Caco-2 (cell line): Measurements from ENCODE around the gene STRA8. TPM values are rescaled to one million over a fixed set of nuclear protein-coding genes. Genes with fewer than 3 reads are reported as not detected.

Experiments
- BruUV-seq: library from RNA; stranded (reverse); fragments of 400-500 nt; replicated peaks from 2 replicates; lab custom pipeline; 2021; lab: Mats Ljungman, UMichigan
- CTCF ChIA-PET: fragments of 300-600 bp; sonication (Branson Sonifier 250); formaldehyde crosslinking; loops from one replicate; lab custom pipeline; 2022; ENCODE audit warnings: antibody characterized with exemption; lab: Charles Lee
- POLR2A ChIA-PET: fragments of 300-600 bp; sonication (Branson Sonifier 250); formaldehyde crosslinking; loops from one replicate; lab custom pipeline; 2022; ENCODE audit warnings: antibody characterized with exemption; lab: Charles Lee
- DNase-seq, 2 experiments: peaks; one replicate each; pipeline versions ENCODE4 v3.0.0 to v3.0.0-alpha.2; 2020 to 2022
- H3K27me3 ChIP-seq: replicated peaks from 2 replicates; pipeline ENCODE4 v1.6.0; 2011; ENCODE audit warnings: low read length; ENCODE audit not compliant: control insufficient read depth, insufficient read depth
- H3K36me3 ChIP-seq: 2 replicates; pipeline ENCODE4 v1.5.1; 2011; ENCODE audit warnings: low read length; ENCODE audit not compliant: control insufficient read depth, insufficient read depth
- H3K4me1 ChIP-seq: fragments of 250-450 bp; sonication (Bioruptor Pico); 2 replicates; pipeline ENCODE4 v1.5.1; 2020; ENCODE audit warnings: mild to moderate bottlenecking
- H3K4me3 ChIP-seq: 2 replicates; pipeline ENCODE4 v1.5.1; 2011; ENCODE audit warnings: low read depth, mild to moderate bottlenecking, control low read depth, low read length
- H3K9me3 ChIP-seq: fragments of 250-450 bp; sonication (Bioruptor Pico); 2 replicates; pipeline ENCODE4 v1.5.1; 2020; ENCODE audit warnings: mild to moderate bottlenecking, moderate library complexity
- H3K27ac Mint-ChIP-seq: one replicate; pipeline ENCODE4 v1.8.0; 2022; ENCODE audit warnings: mixed read lengths; ENCODE audit not compliant: unreplicated experiment
- H3K27me3 Mint-ChIP-seq: one replicate; pipeline ENCODE4 v1.8.0; 2022; ENCODE audit warnings: mixed read lengths; ENCODE audit not compliant: insufficient read depth, unreplicated experiment
- H3K36me3 Mint-ChIP-seq: one replicate; pipeline ENCODE4 v1.8.0; 2022; ENCODE audit warnings: mild to moderate bottlenecking, mixed read lengths; ENCODE audit not compliant: insufficient read depth, unreplicated experiment
- H3K4me1 Mint-ChIP-seq: one replicate; pipeline ENCODE4 v1.8.0; 2022; ENCODE audit warnings: low read depth, mixed read lengths; ENCODE audit not compliant: unreplicated experiment
- H3K4me3 Mint-ChIP-seq: one replicate; pipeline ENCODE4 v1.8.0; 2022; ENCODE audit warnings: mild to moderate bottlenecking, moderate library complexity, mixed read lengths; ENCODE audit not compliant: unreplicated experiment
- H3K9me3 Mint-ChIP-seq: one replicate; pipeline ENCODE4 v1.8.0; 2022; ENCODE audit warnings: mixed read lengths; ENCODE audit not compliant: unreplicated experiment
- intact Hi-C: fragments of 100-400 bp; cut with micrococcal nuclease; formaldehyde crosslinking; loops from one replicate; pipeline ENCODE4 v1.10.0; 2022; ENCODE audit not compliant: unreplicated experiment
- total RNA-seq: library from RNA; stranded (reverse); gene quantifications from 2 replicates; pipeline ENCODE4 v1.2.3, GENCODE V29; 2022
- TF ChIP-seq, protein P1 (sequence below), 2 experiments: fragments of 200-600 bp in 1 of 2; IDR thresholded peaks; 1 replicate in 1 of 2; 2 replicates in 1 of 2; pipeline versions ENCODE4 v1.5.1 to v1.8.0; 2011 to 2022; ENCODE audit warnings: antibody characterized with exemption in 1 of 2, control low read depth in 1 of 2, inconsistent platforms in 1 of 2, low read depth in 1 of 2, low read length in 1 of 2, mild to moderate bottlenecking in 1 of 2, moderate library complexity in 1 of 2; ENCODE audit not compliant: insufficient read depth in 1 of 2, severe bottlenecking in 1 of 2, unreplicated experiment in 1 of 2

Gene STRA8
- total RNA-seq, 1 experiment from 2014 or later, result not detected

DNA sequence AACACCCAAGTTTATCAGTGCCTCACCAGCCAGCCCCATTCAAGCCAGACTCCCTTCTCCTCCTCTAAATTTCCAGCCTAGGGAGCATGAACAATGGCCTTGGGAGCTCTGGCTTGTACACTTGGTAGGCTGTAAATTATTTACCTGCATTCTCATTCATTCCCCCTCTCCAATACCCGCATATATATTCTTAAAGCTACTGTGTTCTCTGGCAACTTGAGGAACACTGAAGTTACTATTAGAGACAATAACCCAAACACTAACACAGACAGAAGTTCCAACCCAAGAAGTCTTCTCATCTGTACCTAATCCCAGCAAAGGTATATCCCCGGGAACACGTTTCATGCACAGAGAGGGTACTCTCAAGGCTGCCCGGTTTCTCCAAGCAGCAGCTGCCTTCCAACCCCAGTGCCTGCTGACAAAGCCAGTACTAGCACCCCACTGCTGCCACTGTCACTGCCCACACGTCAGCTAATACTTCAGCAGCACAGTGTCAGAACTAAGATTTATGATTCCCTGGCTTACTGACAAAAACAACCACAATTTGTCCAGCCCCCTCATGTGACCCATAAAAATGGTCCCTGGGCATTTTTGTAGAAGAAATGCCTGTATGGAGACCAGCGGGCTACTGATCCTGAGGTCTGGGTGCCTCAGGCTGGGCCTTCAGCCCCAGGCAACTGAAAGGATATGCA lies 25.4 kb upstream of the STRA8 start:
- H3K9me3 Mint-ChIP-seq, result no peaks in the 10 kb centered on the region
- Histone ChIP-seq H3K4me3 (no peak overlapping the region), H3K4me1 (peaks cover 4% of the 10 kb centered on the region; the same call in 1 of the 2 replicates), H3K36me3 (no peaks in the 10 kb centered on the region; the same call in 1 of the 2 replicates), H3K27me3 (no peaks in the 10 kb centered on the region), H3K9me3 (no peaks in the 10 kb centered on the region)
- H3K4me1 Mint-ChIP-seq, result no peaks in the 10 kb centered on the region
- TF ChIP-seq, protein P1, sequence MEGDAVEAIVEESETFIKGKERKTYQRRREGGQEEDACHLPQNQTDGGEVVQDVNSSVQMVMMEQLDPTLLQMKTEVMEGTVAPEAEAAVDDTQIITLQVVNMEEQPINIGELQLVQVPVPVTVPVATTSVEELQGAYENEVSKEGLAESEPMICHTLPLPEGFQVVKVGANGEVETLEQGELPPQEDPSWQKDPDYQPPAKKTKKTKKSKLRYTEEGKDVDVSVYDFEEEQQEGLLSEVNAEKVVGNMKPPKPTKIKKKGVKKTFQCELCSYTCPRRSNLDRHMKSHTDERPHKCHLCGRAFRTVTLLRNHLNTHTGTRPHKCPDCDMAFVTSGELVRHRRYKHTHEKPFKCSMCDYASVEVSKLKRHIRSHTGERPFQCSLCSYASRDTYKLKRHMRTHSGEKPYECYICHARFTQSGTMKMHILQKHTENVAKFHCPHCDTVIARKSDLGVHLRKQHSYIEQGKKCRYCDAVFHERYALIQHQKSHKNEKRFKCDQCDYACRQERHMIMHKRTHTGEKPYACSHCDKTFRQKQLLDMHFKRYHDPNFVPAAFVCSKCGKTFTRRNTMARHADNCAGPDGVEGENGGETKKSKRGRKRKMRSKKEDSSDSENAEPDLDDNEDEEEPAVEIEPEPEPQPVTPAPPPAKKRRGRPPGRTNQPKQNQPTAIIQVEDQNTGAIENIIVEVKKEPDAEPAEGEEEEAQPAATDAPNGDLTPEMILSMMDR (IDR thresholded peaks at IDR 0.05; ENCODE audit: insufficient read depth in 1 of 2, low read depth in 1 of 2, low read length in 1 of 2, severe bottlenecking in 1 of 2, unreplicated experiment in 1 of 2), result no peak
- no TSS peak for BruUV-seq
- ChIA-PET CTCF (no interaction called here), POLR2A (no interaction called here)
- no peak overlapping the region for H3K27ac Mint-ChIP-seq
- H3K27me3 Mint-ChIP-seq, result no peaks in the 10 kb centered on the region
- intact Hi-C loops, result no loop called here
- H3K36me3 Mint-ChIP-seq, result no peaks in the 10 kb centered on the region
- no peak for DNase-seq
- H3K4me3 Mint-ChIP-seq, result no peak overlapping the region

DNA sequence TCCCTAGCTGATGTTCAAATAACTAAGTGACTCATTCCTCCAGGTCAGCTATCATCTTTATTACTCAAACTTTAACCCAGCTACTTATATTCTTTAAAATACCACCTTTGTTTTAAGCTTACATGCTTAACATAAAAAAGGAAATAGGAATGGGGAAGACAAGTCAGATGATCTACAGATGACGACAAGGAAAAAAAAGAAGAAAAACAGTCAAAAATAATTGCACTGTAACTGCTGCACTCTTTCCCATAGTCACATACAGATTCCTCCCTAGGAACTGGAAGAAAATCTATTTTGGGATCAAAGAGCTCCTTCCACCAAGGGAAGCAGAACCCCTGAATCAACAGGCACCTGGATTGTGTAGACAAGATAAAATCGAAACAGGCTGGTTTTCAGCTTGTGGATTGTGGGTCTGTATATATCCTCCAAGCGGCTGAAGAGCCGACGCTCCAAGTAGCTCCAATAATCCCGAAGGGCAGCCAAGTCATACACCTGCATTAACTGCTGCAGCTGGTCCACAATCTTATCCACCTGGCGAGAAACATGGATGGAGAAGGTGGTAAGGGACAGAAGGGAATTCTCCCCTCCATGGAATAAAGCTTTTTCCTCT lies 24.3 kb upstream of the STRA8 start:
- CTCF ChIA-PET, result no interaction called here
- Mint-ChIP-seq H3K36me3 (no peaks in the 10 kb centered on the region), H3K27ac (no peak overlapping the region), H3K4me3 (no peak overlapping the region), H3K27me3 (no peaks in the 10 kb centered on the region), H3K4me1 (peaks cover 9% of the 10 kb centered on the region), H3K9me3 (no peaks in the 10 kb centered on the region)
- intact Hi-C loops, result no loop called here
- Histone ChIP-seq H3K36me3 (no peaks in the 10 kb centered on the region; the same call in 1 of the 2 replicates), H3K27me3 (no peaks in the 10 kb centered on the region), H3K9me3 (no peaks in the 10 kb centered on the region), H3K4me1 (peaks cover 4% of the 10 kb centered on the region; the same call in 1 of the 2 replicates), H3K4me3 (no peak overlapping the region)
- TF ChIP-seq, protein P1 (IDR thresholded peaks at IDR 0.05; ENCODE audit: insufficient read depth in 1 of 2, low read depth in 1 of 2, low read length in 1 of 2, severe bottlenecking in 1 of 2, unreplicated experiment in 1 of 2), result no peak
- BruUV-seq, result no TSS peak
- no peak for DNase-seq
- POLR2A ChIA-PET, result no interaction called here

DNA sequence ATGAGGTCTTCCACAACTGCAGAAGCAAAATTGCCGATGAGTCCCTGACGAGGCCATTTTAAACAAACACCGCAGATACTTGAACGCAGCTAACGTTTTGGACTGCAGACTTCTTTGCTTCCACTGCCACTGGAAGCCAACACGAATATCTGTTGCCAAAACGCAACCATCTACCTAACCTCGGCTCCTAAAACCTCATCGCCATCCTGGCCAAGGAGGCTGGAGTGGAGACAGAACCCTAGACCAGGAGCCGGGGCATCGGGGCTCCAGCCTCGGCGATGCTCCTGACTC lies 22.8 kb upstream of the STRA8 start:
- Histone ChIP-seq H3K27me3 (no peaks in the 10 kb centered on the region), H3K4me3 (peak overlapping the region; percentile 86), H3K4me1 (peaks cover 4% of the 10 kb centered on the region; the same call in 1 of the 2 replicates), H3K9me3 (no peaks in the 10 kb centered on the region), H3K36me3 (no peaks in the 10 kb centered on the region)
- no peak for DNase-seq
- Mint-ChIP-seq H3K36me3 (no peaks in the 10 kb centered on the region), H3K4me1 (peaks cover 9% of the 10 kb centered on the region), H3K27ac (peak overlapping the region; percentile 96), H3K4me3 (peak overlapping the region; percentile 95), H3K27me3 (no peaks in the 10 kb centered on the region), H3K9me3 (no peaks in the 10 kb centered on the region)
- POLR2A ChIA-PET, result no interaction called here
- no TSS peak for BruUV-seq
- intact Hi-C loops, result loop anchor here (2.0 to 5.0 kb wide), 2 partner anchors 40 to 219 kb away; partner anchors contain the start of gene CYREN
- TF ChIP-seq, protein P1 (IDR thresholded peaks at IDR 0.05; ENCODE audit: insufficient read depth in 1 of 2, low read depth in 1 of 2, low read length in 1 of 2, severe bottlenecking in 1 of 2, unreplicated experiment in 1 of 2), result no peak
- CTCF ChIA-PET, result interaction anchor here (0.6 to 1.4 kb wide), 2 partner anchors 64 to 435 kb away, joined by 4 to 7 read pairs; no protein-coding TSS in a partner anchor
